ENCODE results near the gene TBX4. TPM values are rescaled to one million over a fixed set of nuclear protein-coding genes. Genes with fewer than 3 reads are reported as not detected.

TBX4 gene
- total RNA-seq, 4 donors from 2014 or later, result 0.54 TPM; not detected in 3

DNA sequence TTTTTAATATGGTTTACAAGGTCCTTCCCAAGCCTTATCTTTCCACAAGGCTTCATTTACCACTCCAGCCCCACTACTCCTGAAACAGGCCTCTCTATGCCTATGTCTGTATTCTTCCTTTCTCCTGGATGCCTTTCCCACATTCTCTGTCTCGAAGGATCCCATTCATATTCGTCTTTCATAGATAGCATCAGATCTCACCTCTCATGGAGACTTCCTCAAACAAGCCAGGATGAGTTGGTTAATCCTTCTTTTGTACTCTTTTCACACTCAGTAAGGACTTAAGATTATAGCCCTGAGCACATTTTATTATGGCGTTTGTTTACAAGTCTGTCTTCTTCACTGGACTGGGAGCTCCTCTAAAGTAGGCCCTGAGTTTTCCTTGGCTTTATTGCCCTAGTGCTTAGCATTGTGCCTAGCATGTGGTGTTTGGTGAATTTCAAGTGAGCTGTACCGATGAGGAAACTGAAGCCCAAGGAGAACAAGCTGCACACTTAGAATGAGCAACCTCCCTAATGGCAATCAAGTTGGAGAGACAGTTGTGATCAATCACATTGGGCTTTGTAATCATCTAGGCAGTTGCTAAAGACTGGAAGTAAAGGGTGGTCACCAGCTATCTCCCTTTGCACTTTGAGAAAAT is 10.0 kb upstream of the TBX4 start:
- Histone ChIP-seq H3K9me3 (no peaks in the 10 kb centered on the region), H3K4me3 (replicated peaks in 1 of 3) (no peak overlapping the region), H3K36me3 (no peaks in the 10 kb centered on the region), H3K4me1 (no peaks in the 10 kb centered on the region), H3K27me3 (no peaks in the 10 kb centered on the region), H3K27ac (no peak overlapping the region)
- DNase-seq, result no peak
- TF ChIP-seq, protein P1, sequence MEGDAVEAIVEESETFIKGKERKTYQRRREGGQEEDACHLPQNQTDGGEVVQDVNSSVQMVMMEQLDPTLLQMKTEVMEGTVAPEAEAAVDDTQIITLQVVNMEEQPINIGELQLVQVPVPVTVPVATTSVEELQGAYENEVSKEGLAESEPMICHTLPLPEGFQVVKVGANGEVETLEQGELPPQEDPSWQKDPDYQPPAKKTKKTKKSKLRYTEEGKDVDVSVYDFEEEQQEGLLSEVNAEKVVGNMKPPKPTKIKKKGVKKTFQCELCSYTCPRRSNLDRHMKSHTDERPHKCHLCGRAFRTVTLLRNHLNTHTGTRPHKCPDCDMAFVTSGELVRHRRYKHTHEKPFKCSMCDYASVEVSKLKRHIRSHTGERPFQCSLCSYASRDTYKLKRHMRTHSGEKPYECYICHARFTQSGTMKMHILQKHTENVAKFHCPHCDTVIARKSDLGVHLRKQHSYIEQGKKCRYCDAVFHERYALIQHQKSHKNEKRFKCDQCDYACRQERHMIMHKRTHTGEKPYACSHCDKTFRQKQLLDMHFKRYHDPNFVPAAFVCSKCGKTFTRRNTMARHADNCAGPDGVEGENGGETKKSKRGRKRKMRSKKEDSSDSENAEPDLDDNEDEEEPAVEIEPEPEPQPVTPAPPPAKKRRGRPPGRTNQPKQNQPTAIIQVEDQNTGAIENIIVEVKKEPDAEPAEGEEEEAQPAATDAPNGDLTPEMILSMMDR (IDR thresholded peaks at IDR 0.05), result no peak
- TF ChIP-seq POLR2A (IDR thresholded peaks at IDR 0.05), result no peak
- intact Hi-C loops (cut with DNase I), result no loop called here
- WGBS, 2 donors, result 67 to 73% methylated on average over 4 of the region's 4 CpGs

DNA sequence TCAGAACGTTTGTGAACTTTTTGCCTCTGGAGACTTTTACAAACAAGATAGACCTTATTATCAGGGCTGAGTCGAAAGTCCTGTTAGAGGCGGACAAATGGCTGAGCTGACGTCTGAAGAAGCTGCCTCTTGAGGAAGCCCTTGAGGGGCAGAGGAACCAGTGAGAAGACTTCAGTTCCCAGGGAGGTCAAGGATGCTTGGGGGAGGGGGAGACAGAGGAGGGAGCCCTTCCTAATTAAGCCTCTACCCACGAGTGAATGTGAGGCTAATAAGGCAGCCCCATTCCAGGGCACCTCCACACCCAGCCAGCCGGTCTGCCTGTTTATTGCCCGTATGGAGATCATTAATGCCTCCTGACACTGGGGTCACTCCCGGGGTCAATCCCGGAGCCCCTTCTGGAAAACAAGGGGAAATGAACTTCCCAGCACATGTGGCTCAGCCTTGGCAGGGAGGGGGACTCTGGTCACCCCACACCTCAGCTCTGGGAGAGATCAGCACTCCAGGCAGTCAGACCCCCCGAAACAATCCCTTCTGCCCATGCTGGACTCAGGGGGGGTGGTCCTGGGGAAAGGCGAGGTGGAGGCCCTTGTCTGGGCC is 9.2 kb upstream of the TBX4 start:
- Histone ChIP-seq H3K4me3 (replicated peaks in 1 of 3) (no peak overlapping the region), H3K9me3 (no peaks in the 10 kb centered on the region), H3K27me3 (no peaks in the 10 kb centered on the region), H3K27ac (no peak overlapping the region), H3K36me3 (no peaks in the 10 kb centered on the region), H3K4me1 (no peaks in the 10 kb centered on the region)
- intact Hi-C loops (cut with DNase I), result no loop called here
- TF ChIP-seq, protein P1 (IDR thresholded peaks at IDR 0.05), result no peak
- TF ChIP-seq POLR2A (IDR thresholded peaks at IDR 0.05), result no peak
- 55 to 73% methylated on average over 7 to 11 of the region's 11 CpGs for WGBS, 2 donors
- no peak for DNase-seq

DNA sequence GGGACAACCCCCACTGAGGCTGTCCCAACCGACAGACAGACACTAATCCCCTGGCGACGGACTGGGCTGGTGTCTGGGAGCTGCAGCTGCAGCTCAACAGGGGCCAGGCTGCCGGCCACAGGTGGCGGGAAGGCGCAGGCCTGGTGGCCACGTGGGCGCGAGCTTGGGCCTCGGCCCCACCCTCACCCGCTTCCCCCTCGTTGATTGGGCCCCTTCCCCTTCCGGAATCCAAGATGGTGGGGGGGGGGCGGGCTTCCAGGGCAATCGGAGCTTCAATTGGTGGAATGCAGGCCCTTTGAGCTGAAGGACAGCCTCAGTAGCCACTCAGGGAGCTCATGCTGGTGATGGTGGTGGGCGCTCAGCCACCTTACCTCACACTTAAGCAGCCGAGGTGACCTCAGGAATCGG is 8.7 kb upstream of the TBX4 start:
- WGBS, 2 donors, result 84 to 91% methylated on average over 6 to 9 of the region's 18 CpGs
- no peak for DNase-seq
- intact Hi-C loops (cut with DNase I), result no loop called here

DNA sequence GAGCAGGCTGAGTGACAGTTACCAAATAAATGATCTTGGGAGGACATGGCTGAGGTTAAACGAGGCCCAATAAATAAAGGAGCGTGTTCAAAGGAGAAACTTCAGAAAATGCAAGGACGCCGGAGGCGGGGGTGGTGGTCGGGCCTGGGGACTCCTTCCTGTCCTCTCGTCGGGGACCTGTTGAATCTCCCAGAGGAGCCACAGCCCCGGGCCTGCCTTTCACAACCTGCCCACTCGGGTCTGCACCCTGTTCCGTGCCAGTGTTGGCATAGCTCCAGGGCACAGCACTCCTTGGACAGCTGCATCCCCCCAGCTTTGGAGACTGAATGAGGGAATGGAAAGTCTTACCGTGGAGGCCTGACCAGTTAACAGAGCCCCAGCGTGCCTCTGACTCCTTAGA is 8.1 kb upstream of the TBX4 start:
- Histone ChIP-seq H3K27me3 (no peaks in the 10 kb centered on the region), H3K36me3 (no peaks in the 10 kb centered on the region), H3K27ac (no peak overlapping the region), H3K4me3 (replicated peaks in 1 of 3) (no peak overlapping the region), H3K9me3 (no peaks in the 10 kb centered on the region), H3K4me1 (no peaks in the 10 kb centered on the region)
- intact Hi-C loops (cut with DNase I), result no loop called here
- TF ChIP-seq POLR2A (IDR thresholded peaks at IDR 0.05), result no peak
- TF ChIP-seq, protein P1 (IDR thresholded peaks at IDR 0.05), result no peak
- DNase-seq, result no peak
- WGBS, 2 donors, result 82 to 85% methylated on average over 13 of the region's 13 CpGs

More for the DNA sequence above, 8.7 kb upstream of the TBX4 start:
- Histone ChIP-seq H3K9me3 (no peaks in the 10 kb centered on the region), H3K4me1 (no peaks in the 10 kb centered on the region), H3K27me3 (no peaks in the 10 kb centered on the region), H3K27ac (no peak overlapping the region), H3K36me3 (no peaks in the 10 kb centered on the region), H3K4me3 (replicated peaks in 1 of 3) (no peak overlapping the region)
- TF ChIP-seq POLR2A (IDR thresholded peaks at IDR 0.05), result no peak
- TF ChIP-seq, protein P1 (IDR thresholded peaks at IDR 0.05), result no peak

DNA sequence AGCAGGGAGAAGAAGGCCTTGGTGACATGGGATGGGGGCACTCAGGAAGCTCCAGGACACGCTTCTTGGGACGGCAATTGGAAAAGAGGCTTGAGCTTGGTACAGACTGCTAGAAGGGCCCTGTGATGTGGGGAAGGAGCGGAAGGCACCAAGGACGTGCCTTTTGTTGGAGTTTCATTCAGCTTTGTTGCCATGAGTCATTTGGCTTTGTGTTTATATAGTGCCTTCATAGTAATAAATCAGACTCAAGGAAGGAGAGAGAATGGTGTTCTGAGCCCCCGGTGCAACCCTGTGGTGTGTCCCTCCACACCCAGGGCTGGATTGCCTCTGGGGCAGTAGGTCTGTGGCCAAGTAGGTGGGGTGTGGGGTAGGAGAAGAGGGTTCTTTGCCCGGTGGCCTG is 7.4 kb upstream of the TBX4 start:
- H3K27ac ChIP-seq, result no peak overlapping the region
- no peaks in the 10 kb centered on the region for H3K9me3 ChIP-seq
- 85% methylated on average over 6 of the region's 6 CpGs for WGBS, 2 donors
- no peaks in the 10 kb centered on the region for H3K27me3 ChIP-seq
- H3K4me3 ChIP-seq (replicated peaks in 1 of 3), result no peak overlapping the region
- no peaks in the 10 kb centered on the region for H3K4me1 ChIP-seq
- H3K36me3 ChIP-seq, result no peaks in the 10 kb centered on the region
- TF ChIP-seq, protein P1 (IDR thresholded peaks at IDR 0.05), result no peak
- no peak for TF ChIP-seq POLR2A (IDR thresholded peaks at IDR 0.05)
- DNase-seq, result no peak
- intact Hi-C loops (cut with DNase I), result no loop called here

Measured in thyroid gland (tissue), 4 donors.